Measurements from ENCODE around the gene PCSK2.

GRCh38 chr20:17358854-17359253 is 132.0 kb downstream of the PCSK2 start:
- TF ChIP-seq POLR2A (IDR thresholded peaks at IDR 0.05; ENCODE audit: low read depth, low read length) = no peak
- TF ChIP-seq POLR2AphosphoS5 (IDR thresholded peaks at IDR 0.05; ENCODE audit: low read depth, low read length) = no peak

Measured in GM12891 (cell line).